ENCODE results near the gene ITGA8. TPM values are rescaled to one million over a fixed set of nuclear protein-coding genes. Genes with fewer than 3 reads are reported as not detected.

The ITGA8 gene
- total and polyA plus RNA-seq, 9 of the 15 experiments (the other 6 are each of a cell fraction or from before 2014, with no cell fraction given), result 0.01 to 0.07 (median 0.04) TPM; not detected in 5

DNA sequence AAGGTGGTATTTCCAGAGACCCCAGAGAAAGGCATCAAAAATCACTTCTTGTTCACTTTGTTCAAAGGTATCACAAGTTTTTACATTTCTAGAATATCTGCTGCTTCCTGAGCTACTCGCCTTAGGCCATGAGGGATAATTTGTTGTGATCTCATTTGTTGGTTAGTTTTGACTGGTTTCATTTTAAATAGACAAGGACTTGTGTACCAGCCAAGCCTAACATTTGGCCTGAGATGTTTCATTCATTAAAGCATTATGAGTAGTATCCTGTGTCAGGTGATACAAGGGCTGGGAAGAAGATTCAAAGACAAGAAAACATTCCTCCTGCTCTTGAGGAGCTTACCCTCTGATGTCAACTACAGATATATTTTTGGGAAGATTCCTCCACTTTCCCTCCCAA, 178.3 kb downstream of the ITGA8 start:
- DNase-seq (ENCODE audit: extremely low read depth in 1 of 4, low spot score in 3 of 4) (no peak), FAIRE-seq (no peak), ATAC-seq (no peak)
- no peaks in the 10 kb centered on the region for H3K4me1 ChIP-seq (replicated peaks in 1 of 2; ENCODE audit: control insufficient read depth in 2 of 2, insufficient read depth in 2 of 2, low read length in 2 of 2)
- H3K27ac ChIP-seq (ENCODE audit: extremely low read depth, low read depth, low read length), result no peak overlapping the region
- POLR2A ChIA-PET, result interaction anchor here (0.6 kb wide), 1 partner anchor 38 kb away, joined by 3 read pairs; no protein-coding TSS in a partner anchor
- H3K79me2 ChIP-seq (ENCODE audit: control insufficient read depth, insufficient read depth, low read length), result no peaks in the 10 kb centered on the region
- no peak overlapping the region for H3K9ac ChIP-seq (ENCODE audit: insufficient read depth in 1 of 2, low read depth in 2 of 2, low read length in 2 of 2)
- H3K4me3 ChIP-seq, result no peak overlapping the region
- 6% methylated on average over 1 of the region's 1 CpG for WGBS (ENCODE audit: insufficient coverage, low coverage, missing lambda C conversion rate)
- H3K4me2 ChIP-seq (ENCODE audit: insufficient read depth, low read length), result no peak overlapping the region
- TF ChIP-seq EHMT2 (IDR thresholded peaks at IDR 0.05) (no peak), SIX5 (IDR thresholded peaks at IDR 0.05; ENCODE audit: borderline replicate concordance in 1 of 2, insufficient read depth in 1 of 2, low read depth in 1 of 2, low read length in 2 of 2) (no peak), CBX1 (IDR thresholded peaks at IDR 0.05; ENCODE audit: low read depth) (no peak)
- TF ChIP-seq, protein P1, sequence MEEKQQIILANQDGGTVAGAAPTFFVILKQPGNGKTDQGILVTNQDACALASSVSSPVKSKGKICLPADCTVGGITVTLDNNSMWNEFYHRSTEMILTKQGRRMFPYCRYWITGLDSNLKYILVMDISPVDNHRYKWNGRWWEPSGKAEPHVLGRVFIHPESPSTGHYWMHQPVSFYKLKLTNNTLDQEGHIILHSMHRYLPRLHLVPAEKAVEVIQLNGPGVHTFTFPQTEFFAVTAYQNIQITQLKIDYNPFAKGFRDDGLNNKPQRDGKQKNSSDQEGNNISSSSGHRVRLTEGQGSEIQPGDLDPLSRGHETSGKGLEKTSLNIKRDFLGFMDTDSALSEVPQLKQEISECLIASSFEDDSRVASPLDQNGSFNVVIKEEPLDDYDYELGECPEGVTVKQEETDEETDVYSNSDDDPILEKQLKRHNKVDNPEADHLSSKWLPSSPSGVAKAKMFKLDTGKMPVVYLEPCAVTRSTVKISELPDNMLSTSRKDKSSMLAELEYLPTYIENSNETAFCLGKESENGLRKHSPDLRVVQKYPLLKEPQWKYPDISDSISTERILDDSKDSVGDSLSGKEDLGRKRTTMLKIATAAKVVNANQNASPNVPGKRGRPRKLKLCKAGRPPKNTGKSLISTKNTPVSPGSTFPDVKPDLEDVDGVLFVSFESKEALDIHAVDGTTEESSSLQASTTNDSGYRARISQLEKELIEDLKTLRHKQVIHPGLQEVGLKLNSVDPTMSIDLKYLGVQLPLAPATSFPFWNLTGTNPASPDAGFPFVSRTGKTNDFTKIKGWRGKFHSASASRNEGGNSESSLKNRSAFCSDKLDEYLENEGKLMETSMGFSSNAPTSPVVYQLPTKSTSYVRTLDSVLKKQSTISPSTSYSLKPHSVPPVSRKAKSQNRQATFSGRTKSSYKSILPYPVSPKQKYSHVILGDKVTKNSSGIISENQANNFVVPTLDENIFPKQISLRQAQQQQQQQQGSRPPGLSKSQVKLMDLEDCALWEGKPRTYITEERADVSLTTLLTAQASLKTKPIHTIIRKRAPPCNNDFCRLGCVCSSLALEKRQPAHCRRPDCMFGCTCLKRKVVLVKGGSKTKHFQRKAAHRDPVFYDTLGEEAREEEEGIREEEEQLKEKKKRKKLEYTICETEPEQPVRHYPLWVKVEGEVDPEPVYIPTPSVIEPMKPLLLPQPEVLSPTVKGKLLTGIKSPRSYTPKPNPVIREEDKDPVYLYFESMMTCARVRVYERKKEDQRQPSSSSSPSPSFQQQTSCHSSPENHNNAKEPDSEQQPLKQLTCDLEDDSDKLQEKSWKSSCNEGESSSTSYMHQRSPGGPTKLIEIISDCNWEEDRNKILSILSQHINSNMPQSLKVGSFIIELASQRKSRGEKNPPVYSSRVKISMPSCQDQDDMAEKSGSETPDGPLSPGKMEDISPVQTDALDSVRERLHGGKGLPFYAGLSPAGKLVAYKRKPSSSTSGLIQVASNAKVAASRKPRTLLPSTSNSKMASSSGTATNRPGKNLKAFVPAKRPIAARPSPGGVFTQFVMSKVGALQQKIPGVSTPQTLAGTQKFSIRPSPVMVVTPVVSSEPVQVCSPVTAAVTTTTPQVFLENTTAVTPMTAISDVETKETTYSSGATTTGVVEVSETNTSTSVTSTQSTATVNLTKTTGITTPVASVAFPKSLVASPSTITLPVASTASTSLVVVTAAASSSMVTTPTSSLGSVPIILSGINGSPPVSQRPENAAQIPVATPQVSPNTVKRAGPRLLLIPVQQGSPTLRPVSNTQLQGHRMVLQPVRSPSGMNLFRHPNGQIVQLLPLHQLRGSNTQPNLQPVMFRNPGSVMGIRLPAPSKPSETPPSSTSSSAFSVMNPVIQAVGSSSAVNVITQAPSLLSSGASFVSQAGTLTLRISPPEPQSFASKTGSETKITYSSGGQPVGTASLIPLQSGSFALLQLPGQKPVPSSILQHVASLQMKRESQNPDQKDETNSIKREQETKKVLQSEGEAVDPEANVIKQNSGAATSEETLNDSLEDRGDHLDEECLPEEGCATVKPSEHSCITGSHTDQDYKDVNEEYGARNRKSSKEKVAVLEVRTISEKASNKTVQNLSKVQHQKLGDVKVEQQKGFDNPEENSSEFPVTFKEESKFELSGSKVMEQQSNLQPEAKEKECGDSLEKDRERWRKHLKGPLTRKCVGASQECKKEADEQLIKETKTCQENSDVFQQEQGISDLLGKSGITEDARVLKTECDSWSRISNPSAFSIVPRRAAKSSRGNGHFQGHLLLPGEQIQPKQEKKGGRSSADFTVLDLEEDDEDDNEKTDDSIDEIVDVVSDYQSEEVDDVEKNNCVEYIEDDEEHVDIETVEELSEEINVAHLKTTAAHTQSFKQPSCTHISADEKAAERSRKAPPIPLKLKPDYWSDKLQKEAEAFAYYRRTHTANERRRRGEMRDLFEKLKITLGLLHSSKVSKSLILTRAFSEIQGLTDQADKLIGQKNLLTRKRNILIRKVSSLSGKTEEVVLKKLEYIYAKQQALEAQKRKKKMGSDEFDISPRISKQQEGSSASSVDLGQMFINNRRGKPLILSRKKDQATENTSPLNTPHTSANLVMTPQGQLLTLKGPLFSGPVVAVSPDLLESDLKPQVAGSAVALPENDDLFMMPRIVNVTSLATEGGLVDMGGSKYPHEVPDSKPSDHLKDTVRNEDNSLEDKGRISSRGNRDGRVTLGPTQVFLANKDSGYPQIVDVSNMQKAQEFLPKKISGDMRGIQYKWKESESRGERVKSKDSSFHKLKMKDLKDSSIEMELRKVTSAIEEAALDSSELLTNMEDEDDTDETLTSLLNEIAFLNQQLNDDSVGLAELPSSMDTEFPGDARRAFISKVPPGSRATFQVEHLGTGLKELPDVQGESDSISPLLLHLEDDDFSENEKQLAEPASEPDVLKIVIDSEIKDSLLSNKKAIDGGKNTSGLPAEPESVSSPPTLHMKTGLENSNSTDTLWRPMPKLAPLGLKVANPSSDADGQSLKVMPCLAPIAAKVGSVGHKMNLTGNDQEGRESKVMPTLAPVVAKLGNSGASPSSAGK (IDR thresholded peaks at IDR 0.05), result no peak
- no peaks in the 10 kb centered on the region for H3K9me1 ChIP-seq (ENCODE audit: control insufficient read depth, insufficient read depth, low read length)
- intact Hi-C loops (cut with micrococcal nuclease), result no loop called here
- CTCF ChIA-PET (ENCODE audit: low intra/inter-chr PET ratio), result no interaction called here
- BruUV-seq (replicated peaks), result no TSS peak
- no peaks in the 10 kb centered on the region; the same call in 1 of the 2 replicates for H3K9me3 ChIP-seq (replicated peaks; ENCODE audit: control insufficient read depth, insufficient read depth, low read depth, low read length)
- H2AFZ ChIP-seq (ENCODE audit: low read depth, low read length), result no peak overlapping the region
- in situ Hi-C loops (cut with MboI), result no loop called here
- H3K36me3 ChIP-seq (ENCODE audit: control insufficient read depth, insufficient read depth, low read length), result no peaks in the 10 kb centered on the region
- no peaks in the 10 kb centered on the region for H4K20me1 ChIP-seq (replicated peaks; ENCODE audit: control insufficient read depth, insufficient read depth, low read length)
- H3K27me3 ChIP-seq (ENCODE audit: control insufficient read depth in 2 of 2, insufficient read depth in 2 of 2, low read length in 2 of 2), result peaks cover 0 to 2% of the 10 kb centered on the region in 2 experiments; a peak in 2 of 5 replicates
